ENCODE data around the gene C18orf32. TPM values are rescaled to one million over a fixed set of nuclear protein-coding genes. Genes with fewer than 3 reads are reported as not detected.

Gene C18orf32
- total RNA-seq, 4 donors from 2014 or later, result 16.5 to 37.1 (median 31.3) TPM

DNA sequence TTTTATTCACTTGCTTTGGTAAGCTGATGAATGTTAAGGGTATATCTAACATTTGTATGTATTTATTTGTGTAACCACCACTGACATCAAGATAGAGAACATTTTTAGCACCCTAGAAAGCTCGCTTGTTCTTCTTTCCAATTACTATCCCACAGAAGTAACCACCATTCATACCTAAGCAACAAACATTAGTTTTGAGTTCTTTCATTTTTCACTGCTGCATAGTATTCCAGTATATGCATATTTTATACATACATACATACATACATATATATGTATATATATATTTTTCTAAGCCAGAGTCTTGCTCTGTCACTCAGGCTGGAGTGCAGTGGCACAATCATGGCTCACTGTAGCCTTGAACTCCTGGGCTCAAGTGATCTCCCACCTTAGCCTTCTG, 15.5 kb downstream of the C18orf32 start:
- H3K4me3 ChIP-seq (ENCODE audit: low read depth, poor library complexity, severe bottlenecking), result no peak overlapping the region
- intact Hi-C loops (cut with DNase I; ENCODE audit: low total_unique reads), result no loop called here
- DNase-seq (ENCODE audit: low spot score in 2 of 2), result no peak
- WGBS, 2 donors, result 76 to 94% methylated on average over 1 of the region's 1 CpG
- TF ChIP-seq, protein P1, sequence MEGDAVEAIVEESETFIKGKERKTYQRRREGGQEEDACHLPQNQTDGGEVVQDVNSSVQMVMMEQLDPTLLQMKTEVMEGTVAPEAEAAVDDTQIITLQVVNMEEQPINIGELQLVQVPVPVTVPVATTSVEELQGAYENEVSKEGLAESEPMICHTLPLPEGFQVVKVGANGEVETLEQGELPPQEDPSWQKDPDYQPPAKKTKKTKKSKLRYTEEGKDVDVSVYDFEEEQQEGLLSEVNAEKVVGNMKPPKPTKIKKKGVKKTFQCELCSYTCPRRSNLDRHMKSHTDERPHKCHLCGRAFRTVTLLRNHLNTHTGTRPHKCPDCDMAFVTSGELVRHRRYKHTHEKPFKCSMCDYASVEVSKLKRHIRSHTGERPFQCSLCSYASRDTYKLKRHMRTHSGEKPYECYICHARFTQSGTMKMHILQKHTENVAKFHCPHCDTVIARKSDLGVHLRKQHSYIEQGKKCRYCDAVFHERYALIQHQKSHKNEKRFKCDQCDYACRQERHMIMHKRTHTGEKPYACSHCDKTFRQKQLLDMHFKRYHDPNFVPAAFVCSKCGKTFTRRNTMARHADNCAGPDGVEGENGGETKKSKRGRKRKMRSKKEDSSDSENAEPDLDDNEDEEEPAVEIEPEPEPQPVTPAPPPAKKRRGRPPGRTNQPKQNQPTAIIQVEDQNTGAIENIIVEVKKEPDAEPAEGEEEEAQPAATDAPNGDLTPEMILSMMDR (IDR thresholded peaks at IDR 0.05), result no peak
- no peak for TF ChIP-seq POLR2A (IDR thresholded peaks at IDR 0.05)

DNA sequence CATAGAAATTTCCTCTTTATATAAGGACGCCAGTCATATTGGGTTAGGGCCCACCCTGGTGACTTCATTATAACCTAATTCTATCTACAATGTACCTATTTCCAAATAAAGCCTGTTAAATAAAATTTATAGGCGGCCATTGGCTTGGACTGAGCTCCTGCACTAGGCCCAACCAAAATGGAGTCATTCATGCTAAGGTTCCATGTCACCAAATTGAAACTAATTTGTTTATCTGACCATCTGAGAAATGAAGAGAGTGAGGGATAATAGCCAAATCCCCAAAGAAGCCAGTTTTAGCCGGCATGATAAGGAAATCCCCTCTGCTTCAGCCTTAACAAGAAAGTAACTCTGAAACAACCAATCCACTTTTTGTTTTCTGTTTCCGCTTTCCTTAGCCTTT, 19.4 kb downstream of the C18orf32 start:
- intact Hi-C loops (cut with DNase I; ENCODE audit: low total_unique reads), result no loop called here
- H3K4me3 ChIP-seq (ENCODE audit: low read depth, poor library complexity, severe bottlenecking), result no peak overlapping the region
- no peak for TF ChIP-seq POLR2A (IDR thresholded peaks at IDR 0.05)
- TF ChIP-seq, protein P1 (IDR thresholded peaks at IDR 0.05), result no peak
- no peak for DNase-seq (ENCODE audit: low spot score in 2 of 2)
- WGBS, 2 donors, result 85 to 92% methylated on average over 4 of the region's 4 CpGs

- DNase-seq (ENCODE audit: low spot score in 2 of 2), result no peak
- intact Hi-C loops (cut with DNase I; ENCODE audit: low total_unique reads), result no loop called here
- 97% methylated on average over 2 of the region's 2 CpGs for WGBS, 2 donors
- TF ChIP-seq, protein P1 (IDR thresholded peaks at IDR 0.05), result no peak
- no peak for TF ChIP-seq POLR2A (IDR thresholded peaks at IDR 0.05)
- no peak overlapping the region for H3K4me3 ChIP-seq (ENCODE audit: low read depth, poor library complexity, severe bottlenecking)
Observed at GRCh38 chr18:49467019-49467563, 19.9 kb downstream of the C18orf32 start.

DNA sequence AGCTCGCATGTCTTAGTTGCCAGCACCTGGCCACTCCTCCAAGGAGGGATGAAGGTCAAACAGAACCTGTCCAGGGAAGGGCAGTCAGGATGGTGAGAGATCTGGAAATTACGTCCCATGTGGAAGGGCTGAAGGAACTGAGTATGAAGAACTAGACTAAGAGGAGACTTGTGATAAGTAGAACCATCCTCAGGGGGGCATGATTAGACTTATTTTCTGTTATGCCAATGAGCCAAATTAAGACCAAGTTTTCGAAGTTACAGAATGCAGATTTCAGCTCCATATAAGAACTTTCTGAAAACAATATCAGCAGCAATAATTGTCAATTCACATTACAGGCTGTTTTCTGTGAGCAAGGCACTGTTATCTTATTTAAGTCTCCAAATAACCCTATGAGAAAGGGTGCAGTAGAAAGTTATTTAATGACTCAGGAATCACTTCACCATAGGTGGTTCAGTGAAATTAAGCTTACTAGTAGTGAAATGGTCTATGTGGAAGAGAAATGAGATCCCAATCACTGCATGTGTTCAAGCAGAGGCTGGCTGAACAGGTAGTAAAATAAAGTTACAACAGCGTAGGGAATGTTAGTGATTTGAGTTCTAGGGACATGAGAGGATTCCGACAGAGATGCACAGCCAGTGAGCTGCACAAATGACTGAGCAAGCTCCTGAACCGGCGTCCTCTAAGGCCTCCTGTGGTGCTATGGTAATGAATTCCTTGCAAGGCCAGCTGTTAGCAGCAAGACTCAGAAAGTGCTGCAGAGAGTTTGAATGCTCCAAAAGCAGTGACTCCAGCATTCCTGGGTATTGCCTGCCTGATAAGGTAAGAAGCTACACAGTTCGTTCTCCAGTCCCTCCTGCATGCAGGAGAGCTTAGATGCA, 22.1 kb downstream of the C18orf32 start:
- TF ChIP-seq POLR2A (IDR thresholded peaks at IDR 0.05), result no peak
- TF ChIP-seq, protein P1 (IDR thresholded peaks at IDR 0.05), result no peak
- WGBS, 2 donors, result 72 to 74% methylated on average over 8 of the region's 8 CpGs
- no peak for DNase-seq (ENCODE audit: low spot score in 2 of 2)
- intact Hi-C loops (cut with DNase I; ENCODE audit: low total_unique reads), result no loop called here
- no peak overlapping the region for H3K4me3 ChIP-seq (ENCODE audit: low read depth, poor library complexity, severe bottlenecking)

DNA sequence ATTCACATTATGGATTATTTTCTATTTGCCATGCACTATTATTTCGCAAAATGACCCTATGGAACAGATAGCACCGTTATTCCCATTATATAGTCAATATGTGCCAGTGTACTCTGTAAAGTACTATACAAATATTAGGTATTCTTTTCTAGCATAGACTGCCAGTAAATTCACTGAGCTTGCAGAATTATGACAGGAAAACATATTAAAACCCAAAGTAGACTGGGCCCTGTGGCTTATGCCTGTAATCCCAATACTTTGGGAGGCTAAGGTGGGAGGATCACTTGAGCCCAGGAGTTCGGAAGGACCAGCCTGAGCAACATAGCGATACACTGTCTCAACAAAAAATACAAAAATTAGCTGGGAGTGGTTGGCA, 25.4 kb downstream of the C18orf32 start:
- intact Hi-C loops (cut with DNase I; ENCODE audit: low total_unique reads), result no loop called here
- H3K4me3 ChIP-seq (ENCODE audit: low read depth, poor library complexity, severe bottlenecking), result no peak overlapping the region
- no peak for DNase-seq (ENCODE audit: low spot score in 2 of 2)
- TF ChIP-seq, protein P1 (IDR thresholded peaks at IDR 0.05), result no peak
- TF ChIP-seq POLR2A (IDR thresholded peaks at IDR 0.05), result no peak
- WGBS, 2 donors, result 94 to 95% methylated on average over 4 of the region's 4 CpGs
